Activated CD4-positive, alpha-beta T cell treated with anti-CD3 and anti-CD28 coated beads, Interleukin-2, amount 50 U/mL, for 1 hour (primary cell): ENCODE measurements around the gene PCDHA2.
"Not testable (repeated sequence)": the region's sequence is repeated elsewhere in the genome, so short reads cannot be mapped to it uniquely, and the experiment has no call there.

Experiments used
- DNase-seq: peaks from one replicate; pipeline ENCODE4 v3.0.0-alpha.2; 2020

PCDHA2 gene

GRCh38 chr5:140794595-140795258 lies at the start of gene PCDHA2:
TSS of gene PCDHA2 (plus strand) at chr5:140794852.
- DNase-seq = no peak

GRCh38 chr5:140753561-140753960 lies 41.1 kb upstream of the PCDHA2 start:
- no peak for DNase-seq

- DNase-seq = no peak
Observed at GRCh38 chr5:140764177-140764973, 30.3 kb upstream of the PCDHA2 start.

GRCh38 chr5:140767444-140767843 lies 27.2 kb upstream of the PCDHA2 start:
- no peak for DNase-seq

- DNase-seq = no peak
Observed at GRCh38 chr5:140780512-140780911, 14.1 kb upstream of the PCDHA2 start.

GRCh38 chr5:140785905-140786686 lies 8.6 kb upstream of the PCDHA2 start, which contains the start of gene PCDHA1:
TSS of gene PCDHA1 (plus strand) at chr5:140786140.
- DNase-seq = no peak

- DNase-seq = not testable (repeated sequence)
Observed at GRCh38 chr5:140787422-140787821, 7.2 kb upstream of the PCDHA2 start.

- DNase-seq = not testable (repeated sequence)
Observed at GRCh38 chr5:140787849-140788504, 6.7 kb upstream of the PCDHA2 start.

- no peak for DNase-seq
Observed at GRCh38 chr5:140791089-140791488, 3.6 kb upstream of the PCDHA2 start.

GRCh38 chr5:140795259-140795641 lies 598 bp downstream of the PCDHA2 start:
- DNase-seq = no peak

- DNase-seq = not testable (repeated sequence)
Observed at GRCh38 chr5:140796072-140796717, 1.5 kb downstream of the PCDHA2 start.

GRCh38 chr5:140796718-140797095 lies 2.1 kb downstream of the PCDHA2 start:
- DNase-seq = no peak

GRCh38 chr5:140800816-140801493 lies 6.3 kb downstream of the PCDHA2 start, which contains the start of gene PCDHA3:
TSS of gene PCDHA3 (plus strand) at chr5:140801057.
- DNase-seq = no peak

- no peak for DNase-seq
Observed at GRCh38 chr5:140801494-140801841, 6.8 kb downstream of the PCDHA2 start.

- not testable (repeated sequence) for DNase-seq
Observed at GRCh38 chr5:140802381-140802780, 7.7 kb downstream of the PCDHA2 start.

GRCh38 chr5:140802781-140803271 lies 8.2 kb downstream of the PCDHA2 start:
- DNase-seq = no peak

GRCh38 chr5:140806834-140807775 lies 12.5 kb downstream of the PCDHA2 start, which contains the start of gene PCDHA4:
TSS of gene PCDHA4 (plus strand) at chr5:140807068.
- no peak for DNase-seq

- DNase-seq = not testable (repeated sequence)
Observed at GRCh38 chr5:140808241-140808888, 13.7 kb downstream of the PCDHA2 start.

GRCh38 chr5:140808889-140809291 lies 14.2 kb downstream of the PCDHA2 start:
- DNase-seq = no peak
